Adrenal gland (tissue), 5 donors: ENCODE measurements around the gene RUNX1.

ENCODE experiments used
- POLR2A ChIP-seq, 2 donors: fragments of 450-650 bp; IDR thresholded peaks; one replicate each; pipeline ENCODE4 v1.6.1; 2017; ENCODE audit warnings: antibody characterized with exemption in 2 of 2, mild to moderate bottlenecking in 2 of 2, moderate library complexity in 1 of 2
- TF ChIP-seq, protein P1 (sequence below), 6 experiments: fragments of 450-650 bp in 4 of 6; fragments of 200-600 bp in 2 of 6; sonication (generic) in 1 of 6; IDR thresholded peaks; 1 replicate in 5 of 6; 2 replicates in 1 of 6; pipeline versions ENCODE4 v1.5.1 to v1.8.0; 2016 to 2021; ENCODE audit warnings: antibody characterized with exemption in 6 of 6, mild to moderate bottlenecking in 2 of 6, moderate library complexity in 1 of 6
- donor health status: DM: no; HTN: no; CAD: no.

DNA sequence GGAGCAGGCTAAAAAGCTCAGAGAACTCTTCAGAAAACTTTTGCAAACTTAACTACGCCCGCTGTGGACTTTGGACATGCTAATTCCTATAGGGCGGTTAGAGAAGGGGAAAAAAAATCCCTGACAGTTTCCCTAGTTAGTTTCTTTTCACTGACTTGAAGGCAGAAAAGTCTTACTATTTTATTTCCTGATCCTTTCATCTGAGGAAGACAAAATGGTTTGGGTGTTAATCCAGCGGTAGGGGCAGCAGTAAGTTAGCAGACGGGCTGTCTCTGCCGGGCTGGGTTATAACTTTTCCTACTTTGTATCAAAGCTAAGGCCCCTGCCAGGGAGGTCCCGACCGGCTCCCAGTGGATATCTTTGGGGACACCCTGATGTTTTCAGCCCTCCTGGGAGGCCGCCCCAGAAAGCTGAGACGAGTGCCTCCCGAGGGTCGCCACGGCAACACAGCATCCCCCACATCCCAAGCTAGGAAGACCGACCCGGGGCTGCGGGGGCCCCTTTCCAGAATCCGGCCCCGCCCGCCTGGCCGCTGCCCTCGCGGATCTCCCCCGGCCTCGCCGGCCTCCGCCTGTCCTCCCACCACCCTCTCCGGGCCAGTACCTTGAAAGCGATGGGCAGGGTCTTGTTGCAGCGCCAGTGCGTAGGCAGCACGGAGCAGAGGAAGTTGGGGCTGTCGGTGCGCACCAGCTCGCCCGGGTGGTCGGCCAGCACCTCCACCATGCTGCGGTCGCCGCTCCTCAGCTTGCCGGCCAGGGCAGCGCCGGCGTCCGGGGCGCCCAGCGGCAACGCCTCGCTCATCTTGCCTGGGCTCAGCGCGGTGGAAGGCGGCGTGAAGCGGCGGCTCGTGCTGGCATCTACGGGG lies 162.6 kb downstream of the RUNX1 start:
- TF ChIP-seq, protein P1, sequence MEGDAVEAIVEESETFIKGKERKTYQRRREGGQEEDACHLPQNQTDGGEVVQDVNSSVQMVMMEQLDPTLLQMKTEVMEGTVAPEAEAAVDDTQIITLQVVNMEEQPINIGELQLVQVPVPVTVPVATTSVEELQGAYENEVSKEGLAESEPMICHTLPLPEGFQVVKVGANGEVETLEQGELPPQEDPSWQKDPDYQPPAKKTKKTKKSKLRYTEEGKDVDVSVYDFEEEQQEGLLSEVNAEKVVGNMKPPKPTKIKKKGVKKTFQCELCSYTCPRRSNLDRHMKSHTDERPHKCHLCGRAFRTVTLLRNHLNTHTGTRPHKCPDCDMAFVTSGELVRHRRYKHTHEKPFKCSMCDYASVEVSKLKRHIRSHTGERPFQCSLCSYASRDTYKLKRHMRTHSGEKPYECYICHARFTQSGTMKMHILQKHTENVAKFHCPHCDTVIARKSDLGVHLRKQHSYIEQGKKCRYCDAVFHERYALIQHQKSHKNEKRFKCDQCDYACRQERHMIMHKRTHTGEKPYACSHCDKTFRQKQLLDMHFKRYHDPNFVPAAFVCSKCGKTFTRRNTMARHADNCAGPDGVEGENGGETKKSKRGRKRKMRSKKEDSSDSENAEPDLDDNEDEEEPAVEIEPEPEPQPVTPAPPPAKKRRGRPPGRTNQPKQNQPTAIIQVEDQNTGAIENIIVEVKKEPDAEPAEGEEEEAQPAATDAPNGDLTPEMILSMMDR (IDR thresholded peaks at IDR 0.05) = no peak
- peak in 1 of 2 donors; percentile 14 for TF ChIP-seq POLR2A (IDR thresholded peaks at IDR 0.05)
